Stomach (tissue), 4 donors: ENCODE data around the gene OR51B2.
"Not testable (repeated sequence)": the region's sequence is repeated elsewhere in the genome, so short reads cannot be mapped to it uniquely, and the experiment has no call there.

Experiments used
- CTCF ChIP-seq, 7 experiments: fragments of 450-650 bp in 4 of 7; fragments of 200-600 bp in 3 of 7; sonication (generic) in 3 of 7; IDR thresholded peaks; one replicate each; pipeline ENCODE4 v1.5.1; 2016 to 2019; ENCODE audit warnings: antibody characterized with exemption in 7 of 7, control low read depth in 2 of 7, mild to moderate bottlenecking in 1 of 7
- EP300 ChIP-seq: sonication (generic); formaldehyde crosslinking; IDR thresholded peaks from one replicate; pipeline ENCODE4 v1.6.1; 2017; ENCODE audit warnings: antibody characterized with exemption
- POLR2A ChIP-seq, 4 donors: fragments of 450-650 bp; IDR thresholded peaks; one replicate each; pipeline ENCODE4 v1.6.1; 2016; ENCODE audit warnings: antibody characterized with exemption in 4 of 4, control low read depth in 2 of 4, mild to moderate bottlenecking in 1 of 4, moderate library complexity in 1 of 4
- POLR2AphosphoS5 ChIP-seq, 3 donors: sonication (generic); formaldehyde crosslinking; IDR thresholded peaks; one replicate each; pipeline ENCODE4 v1.6.1; 2016; ENCODE audit warnings: antibody characterized with exemption in 3 of 3

- not testable (repeated sequence) for TF ChIP-seq CTCF (IDR thresholded peaks at IDR 0.05); POLR2A (IDR thresholded peaks at IDR 0.05); EP300; POLR2AphosphoS5 (IDR thresholded peaks at IDR 0.05)
These were observed 13.2 kb upstream of the OR51B2 start for GRCh38 chr11:5337253-5337652.
